Mesodermal cell (in vitro differentiated cells): ENCODE data around the gene SNRPA.
A peak's percentile ranks its signal among the peaks of the same experiment; 100 is the strongest.

Experiments used
- H3K27ac ChIP-seq: 2 replicates; pipeline ENCODE4 v1.7.0; 2013; ENCODE audit warnings: mild to moderate bottlenecking, low read depth, low read length, moderate library complexity; ENCODE audit not compliant: severe bottlenecking
- H3K36me3 ChIP-seq: 2 replicates; pipeline ENCODE4 v1.7.1; 2013; ENCODE audit warnings: mild to moderate bottlenecking, low read length, moderate library complexity; ENCODE audit not compliant: control insufficient read depth, insufficient read depth
- H3K4me1 ChIP-seq: one replicate; pipeline ENCODE4 v1.7.1; 2013; ENCODE audit warnings: mild to moderate bottlenecking, low read length; ENCODE audit not compliant: insufficient read depth, control insufficient read depth, poor library complexity, severe bottlenecking
- H3K4me3 ChIP-seq: 2 replicates; pipeline ENCODE4 v1.7.0; 2013; ENCODE audit warnings: low read length, control low read depth, mild to moderate bottlenecking; ENCODE audit not compliant: insufficient read depth, poor library complexity, severe bottlenecking; ENCODE audit errors: extremely low read depth
- H3K9me3 ChIP-seq: 2 replicates; pipeline ENCODE4 v1.7.1; 2013; ENCODE audit warnings: mild to moderate bottlenecking, low read length, moderate library complexity; ENCODE audit not compliant: control insufficient read depth
- WGBS, 2 experiments: methylation state at CpG; one replicate each; pipeline ENCODE4 v1.1.5; 2013; ENCODE audit warnings: missing lambda C conversion rate in 2 of 2; ENCODE audit not compliant: insufficient coverage in 2 of 2; 5-methylcytosine and 5-hydroxymethylcytosine counted together

Gene SNRPA

DNA sequence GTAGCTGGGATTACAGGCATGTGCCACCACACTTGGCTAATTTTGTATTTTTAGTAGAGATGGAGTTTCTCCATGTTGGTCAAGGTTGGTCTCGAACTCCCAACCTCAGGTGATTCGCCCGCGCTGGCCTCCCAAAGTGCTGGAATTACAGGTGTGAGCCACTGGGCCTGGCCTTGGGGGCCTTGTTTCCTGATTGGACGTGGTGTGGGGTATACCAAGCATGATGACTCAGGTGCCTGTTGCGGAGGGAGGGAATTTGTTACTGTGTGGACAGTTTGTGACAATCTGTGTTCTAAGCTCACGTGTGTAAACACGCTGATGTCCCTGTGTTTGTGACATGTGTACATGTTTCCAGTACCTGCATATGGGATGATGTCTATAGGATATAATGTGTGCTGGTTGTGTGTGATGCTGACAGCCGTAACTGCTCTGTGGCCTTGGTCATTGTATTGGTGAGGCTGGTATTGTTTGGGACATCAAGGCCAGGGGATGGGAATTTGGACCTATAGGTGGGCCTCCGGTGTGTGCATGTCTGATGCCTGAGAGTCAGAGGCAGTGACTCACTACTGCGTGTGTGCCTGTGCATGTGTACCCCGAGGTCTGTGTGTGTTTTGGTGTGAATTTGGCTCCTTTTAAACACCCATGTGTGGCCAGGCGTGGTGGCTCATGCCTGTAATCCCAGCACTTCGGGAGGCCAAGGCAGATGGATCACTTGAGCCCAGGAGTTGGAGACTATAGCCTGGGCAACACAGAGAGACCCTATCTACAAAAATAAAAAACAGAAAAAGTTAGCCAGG lies 46.4 kb downstream of the SNRPA start:
- WGBS, 2 experiments = 94 to 97% methylated on average over 13 to 14 of the region's 14 CpGs
- no peak overlapping the region for H3K4me3 ChIP-seq
- no peak overlapping the region for H3K27ac ChIP-seq
- peaks cover 24% of the 10 kb centered on the region for H3K4me1 ChIP-seq
- H3K9me3 ChIP-seq = no peaks in the 10 kb centered on the region
- H3K36me3 ChIP-seq = peaks cover 31% of the 10 kb centered on the region

DNA sequence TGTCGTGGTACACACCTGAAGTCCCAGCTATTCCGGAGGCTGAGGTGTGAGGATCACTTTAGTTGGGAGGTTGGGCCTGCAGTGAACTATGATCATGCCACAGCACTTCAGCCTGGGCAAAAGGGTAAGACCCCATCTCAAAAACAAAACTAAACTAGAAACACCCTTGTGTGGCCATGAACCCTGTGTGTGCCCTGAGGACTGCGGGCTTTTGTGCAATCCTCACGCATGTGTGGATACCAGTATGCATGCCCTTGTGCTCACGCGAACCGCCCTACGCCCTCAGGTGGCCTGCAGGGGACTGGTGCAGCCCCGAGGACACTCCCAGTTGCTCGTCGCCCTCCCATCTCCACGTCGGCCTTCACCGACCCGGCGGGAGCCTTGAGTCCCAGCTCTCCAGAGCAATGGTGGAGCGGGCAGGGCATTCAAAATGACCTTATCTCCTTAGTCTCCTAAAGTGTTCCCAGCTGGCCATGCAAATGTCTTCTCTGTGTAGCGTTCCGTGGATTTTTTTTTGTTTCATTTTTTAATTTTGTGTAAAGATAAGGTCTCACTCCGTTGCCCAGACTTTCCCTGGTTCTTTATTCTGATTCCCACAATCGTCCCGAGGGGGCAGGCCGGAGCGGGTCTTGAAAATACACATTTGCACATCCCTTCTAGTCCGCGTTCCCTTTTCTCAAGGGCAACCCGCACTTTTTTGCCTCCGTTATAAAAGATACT lies 47.1 kb downstream of the SNRPA start:
- Histone ChIP-seq H3K36me3 (peaks cover 32% of the 10 kb centered on the region), H3K9me3 (no peaks in the 10 kb centered on the region), H3K4me3 (peak overlapping the region; percentile 40), H3K27ac (peak overlapping the region; percentile 90), H3K4me1 (peaks cover 31% of the 10 kb centered on the region)
- WGBS, 2 experiments = 15% methylated on average over 20 to 22 of the region's 28 CpGs

DNA sequence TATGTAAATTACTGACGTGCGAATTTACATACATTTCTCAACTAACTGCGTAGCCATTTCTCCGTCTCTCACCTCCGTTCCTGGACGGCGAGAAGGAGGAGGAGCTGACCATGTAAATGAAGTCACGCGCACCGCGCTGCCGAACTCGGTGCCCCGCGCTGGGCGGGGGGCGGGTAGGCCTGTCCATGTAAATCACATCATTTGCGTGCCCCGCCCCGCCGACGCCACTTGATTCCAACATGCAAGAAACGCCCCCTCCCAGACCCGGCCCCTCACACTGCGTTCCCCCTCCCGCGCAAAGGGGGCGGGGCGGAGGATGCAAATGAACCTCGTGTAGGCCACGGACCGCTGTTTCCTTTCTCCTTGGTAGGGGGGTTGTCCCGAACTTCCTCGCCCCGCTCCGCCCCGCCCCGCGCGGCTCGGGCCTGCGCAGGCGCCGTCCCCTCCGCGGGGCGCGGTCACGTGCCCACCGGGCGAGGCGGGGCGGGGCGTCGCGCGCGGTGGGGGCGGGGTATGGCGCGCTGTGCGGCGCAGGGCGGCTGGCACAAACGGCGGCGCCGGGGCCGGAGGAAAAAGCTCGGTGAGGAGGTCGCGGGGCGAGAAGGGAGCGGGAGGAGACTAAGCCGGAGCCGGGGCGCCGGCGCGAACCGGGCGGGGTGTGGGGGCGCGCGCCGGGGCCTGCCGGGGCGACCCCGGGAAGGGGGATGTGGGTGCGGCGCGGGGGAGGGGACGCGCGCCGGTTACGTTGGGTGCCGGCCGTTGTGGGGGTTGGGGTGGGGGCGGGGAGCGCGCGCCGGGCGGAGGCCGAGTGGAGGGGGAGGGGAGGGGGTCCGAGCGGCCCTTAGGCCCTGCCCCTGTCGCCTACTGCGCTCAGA lies 47.9 kb downstream of the SNRPA start, which contains the start of gene EGLN2:
TSS of gene EGLN2 (plus strand) at position 509 of the 875 bp plus-strand sequence. CDS start 1,382 bp downstream, outside the sequence.
- WGBS, 2 experiments = 0% methylated on average over 10 to 46 of the region's 110 CpGs
- Histone ChIP-seq H3K27ac (peak within 1 kb of the TSS; percentile 90), H3K9me3 (no peaks in the 10 kb centered on the region), H3K4me1 (peaks cover 39% of the 10 kb centered on the region), H3K4me3 (peak within 1 kb of the TSS; percentile 73), H3K36me3 (peaks cover 40% of the 10 kb centered on the region)

DNA sequence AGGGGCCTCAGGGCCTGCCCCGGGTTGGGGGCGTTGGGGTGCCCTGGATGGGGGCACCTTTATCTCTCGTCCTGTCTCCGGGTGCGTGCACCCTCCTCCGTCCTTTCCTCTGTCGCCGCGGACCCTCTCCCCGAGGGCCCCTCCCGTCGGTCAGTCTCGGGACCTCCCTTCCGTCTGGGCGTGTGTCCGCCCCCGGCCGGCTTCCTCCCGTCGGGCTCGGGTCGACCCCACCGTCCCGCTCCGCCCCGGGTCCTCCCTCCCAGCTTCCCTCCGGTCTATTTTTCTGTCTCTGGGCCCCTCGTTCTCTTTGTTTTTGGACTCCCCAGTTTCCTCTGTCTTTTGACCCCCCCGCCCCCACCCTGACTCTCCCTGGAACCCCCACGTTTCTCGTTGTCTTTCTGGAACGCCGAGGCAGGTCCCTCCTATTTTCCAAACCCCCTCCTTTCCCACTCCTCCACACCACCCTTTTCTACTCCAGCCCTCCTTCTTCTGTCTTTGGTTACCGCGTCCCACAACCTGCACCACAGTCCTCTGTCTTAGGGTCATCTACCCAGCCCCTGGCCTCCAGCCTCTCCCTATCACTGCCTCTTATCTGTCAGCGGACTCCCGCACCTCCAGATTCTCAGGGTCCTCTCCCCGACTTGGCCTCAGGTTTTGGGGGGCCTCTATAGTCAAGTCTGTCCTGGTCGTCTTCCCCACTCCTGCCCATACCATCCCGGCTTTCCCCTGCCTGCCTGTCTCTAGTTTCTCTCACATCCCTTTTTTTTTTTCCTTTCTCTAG lies 48.7 kb downstream of the SNRPA start:
- Histone ChIP-seq H3K4me1 (peaks cover 45% of the 10 kb centered on the region), H3K4me3 (peak overlapping the region; percentile 73), H3K27ac (peak overlapping the region; percentile 84), H3K36me3 (peaks cover 48% of the 10 kb centered on the region), H3K9me3 (no peaks in the 10 kb centered on the region)
- WGBS, 2 experiments = 4% methylated on average over 32 to 40 of the region's 40 CpGs

DNA sequence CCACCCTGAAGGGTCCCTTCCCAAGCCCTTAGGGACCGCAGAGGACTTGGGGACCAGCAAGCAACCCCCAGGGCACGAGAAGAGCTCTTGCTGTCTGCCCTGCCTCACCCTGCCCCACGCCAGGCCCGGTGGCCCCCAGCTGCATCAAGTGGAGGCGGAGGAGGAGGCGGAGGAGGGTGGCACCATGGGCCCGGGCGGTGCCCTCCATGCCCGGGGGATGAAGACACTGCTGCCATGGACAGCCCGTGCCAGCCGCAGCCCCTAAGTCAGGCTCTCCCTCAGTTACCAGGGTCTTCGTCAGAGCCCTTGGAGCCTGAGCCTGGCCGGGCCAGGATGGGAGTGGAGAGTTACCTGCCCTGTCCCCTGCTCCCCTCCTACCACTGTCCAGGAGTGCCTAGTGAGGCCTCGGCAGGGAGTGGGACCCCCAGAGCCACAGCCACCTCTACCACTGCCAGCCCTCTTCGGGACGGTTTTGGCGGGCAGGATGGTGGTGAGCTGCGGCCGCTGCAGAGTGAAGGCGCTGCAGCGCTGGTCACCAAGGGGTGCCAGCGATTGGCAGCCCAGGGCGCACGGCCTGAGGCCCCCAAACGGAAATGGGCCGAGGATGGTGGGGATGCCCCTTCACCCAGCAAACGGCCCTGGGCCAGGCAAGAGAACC lies 49.5 kb downstream of the SNRPA start:
- H3K4me1 ChIP-seq = peaks cover 52% of the 10 kb centered on the region
- H3K4me3 ChIP-seq = peak overlapping the region; percentile 73
- no peak overlapping the region for H3K27ac ChIP-seq
- no peaks in the 10 kb centered on the region for H3K9me3 ChIP-seq
- H3K36me3 ChIP-seq = peaks cover 55% of the 10 kb centered on the region
- 91 to 94% methylated on average over 16 to 26 of the region's 27 CpGs for WGBS, 2 experiments

DNA sequence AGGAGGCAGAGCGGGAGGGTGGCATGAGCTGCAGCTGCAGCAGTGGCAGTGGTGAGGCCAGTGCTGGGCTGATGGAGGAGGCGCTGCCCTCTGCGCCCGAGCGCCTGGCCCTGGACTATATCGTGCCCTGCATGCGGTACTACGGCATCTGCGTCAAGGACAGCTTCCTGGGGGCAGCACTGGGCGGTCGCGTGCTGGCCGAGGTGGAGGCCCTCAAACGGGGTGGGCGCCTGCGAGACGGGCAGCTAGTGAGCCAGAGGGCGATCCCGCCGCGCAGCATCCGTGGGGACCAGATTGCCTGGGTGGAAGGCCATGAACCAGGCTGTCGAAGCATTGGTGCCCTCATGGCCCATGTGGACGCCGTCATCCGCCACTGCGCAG lies 50.0 kb downstream of the SNRPA start:
- Histone ChIP-seq H3K4me1 (peaks cover 57% of the 10 kb centered on the region), H3K27ac (peak overlapping the region; percentile 10), H3K9me3 (no peaks in the 10 kb centered on the region), H3K36me3 (peaks cover 60% of the 10 kb centered on the region), H3K4me3 (peak overlapping the region; percentile 73)
- 94 to 96% methylated on average over 27 of the region's 27 CpGs for WGBS, 2 experiments

DNA sequence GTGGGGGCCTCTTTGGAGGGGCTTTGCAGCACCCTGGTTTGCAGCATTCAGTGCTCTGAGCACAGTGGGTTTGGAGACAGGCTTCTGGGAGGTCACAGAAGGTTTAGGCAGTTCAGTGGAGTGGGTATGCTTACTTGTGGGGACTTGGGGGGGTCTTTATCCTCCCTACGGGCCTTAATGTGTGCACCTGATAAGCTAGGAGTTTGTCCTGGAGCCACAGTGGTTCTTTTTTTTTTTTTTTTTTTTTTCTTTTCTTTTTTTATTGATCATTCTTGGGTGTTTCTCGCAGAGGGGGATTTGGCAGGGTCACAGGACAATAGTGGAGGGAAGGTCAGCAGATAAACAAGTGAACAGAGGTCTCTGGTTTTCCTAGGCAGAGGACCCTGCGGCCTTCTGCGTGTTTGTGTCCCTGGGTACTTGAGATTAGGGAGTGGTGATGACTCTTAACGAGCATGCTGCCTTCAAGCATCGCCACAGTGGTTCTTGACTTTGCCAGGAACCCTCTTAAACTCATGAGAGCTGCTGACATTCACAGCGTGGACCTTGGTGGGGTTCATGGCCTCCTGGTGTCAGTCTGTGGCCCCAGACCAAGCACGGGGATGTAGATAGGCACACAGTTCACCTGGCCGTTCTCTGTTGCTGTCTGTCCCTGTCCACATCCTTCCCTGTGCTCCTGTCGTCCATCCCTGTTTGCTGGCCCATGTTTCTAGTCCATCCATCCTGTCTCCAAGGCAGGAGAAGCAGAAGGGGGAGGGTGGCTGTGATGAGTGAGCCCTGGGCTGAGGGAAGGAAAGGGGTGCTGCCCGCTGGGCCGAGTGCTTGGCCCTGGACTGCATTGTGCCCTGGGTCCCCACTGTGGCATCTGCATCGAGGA lies 50.7 kb downstream of the SNRPA start:
- Histone ChIP-seq H3K4me3 (peak overlapping the region; percentile 19), H3K9me3 (no peaks in the 10 kb centered on the region), H3K27ac (peak overlapping the region; percentile 10), H3K4me1 (peaks cover 64% of the 10 kb centered on the region), H3K36me3 (peaks cover 60% of the 10 kb centered on the region)
- WGBS, 2 experiments = 89 to 91% methylated on average over 6 to 10 of the region's 13 CpGs

DNA sequence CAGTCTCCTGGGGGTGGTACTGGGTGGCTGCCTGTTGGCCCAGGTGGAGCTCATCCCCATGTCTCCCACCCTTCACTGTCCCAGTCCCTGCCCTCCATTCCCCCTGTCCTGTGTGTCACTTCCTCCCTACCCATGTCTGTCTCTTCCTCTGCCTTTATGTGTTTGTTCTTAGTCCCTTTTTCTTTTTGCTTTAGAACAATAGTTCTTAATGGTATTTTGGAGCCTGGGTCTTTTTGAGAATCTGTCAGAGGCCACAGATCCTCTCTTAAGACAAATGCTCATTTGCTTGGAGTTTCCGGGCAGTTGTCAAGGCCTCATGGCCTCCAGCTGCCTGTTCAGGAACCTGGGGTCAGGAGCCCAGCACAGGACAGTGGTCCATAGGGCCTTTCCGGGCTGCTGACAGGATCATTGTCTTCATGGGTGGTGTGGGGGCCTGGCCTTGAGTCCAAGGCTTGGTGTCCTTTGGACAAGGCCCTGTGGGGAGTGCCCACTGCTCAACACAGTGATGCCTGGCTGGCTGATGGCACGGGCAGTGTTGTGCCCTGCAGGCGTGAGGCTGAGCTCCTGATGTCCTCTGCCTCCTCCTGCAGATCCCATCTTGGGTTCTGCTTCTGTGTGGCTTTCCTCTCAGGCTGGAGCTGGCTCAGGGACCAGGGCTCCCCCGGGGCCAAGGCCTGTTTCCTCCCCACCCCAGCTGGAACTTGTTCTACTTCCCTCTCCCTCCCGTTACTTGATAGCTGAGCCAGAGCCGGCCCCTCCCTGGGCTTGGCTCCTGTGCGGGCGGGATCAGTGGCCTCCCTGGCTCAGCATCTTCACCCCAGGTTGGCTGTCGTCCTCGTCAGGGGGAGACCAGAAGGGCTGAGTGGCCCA lies 51.5 kb downstream of the SNRPA start:
- 83 to 96% methylated on average over 4 to 9 of the region's 11 CpGs for WGBS, 2 experiments
- Histone ChIP-seq H3K36me3 (peaks cover 67% of the 10 kb centered on the region), H3K9me3 (no peaks in the 10 kb centered on the region), H3K4me3 (peak overlapping the region; percentile 19), H3K4me1 (peaks cover 70% of the 10 kb centered on the region), H3K27ac (no peak overlapping the region)
